SHP77 treated with DMSO at 0.1 percent for 48 hours (cell line): ENCODE results near the gene SLC35G3.
"Not testable (repeated sequence)": the region's sequence is repeated elsewhere in the genome, so short reads cannot be mapped to it uniquely, and the experiment has no call there.

Source experiments
- DNase-seq: peaks from one replicate; lab custom pipeline; 2025; lab: John Stamatoyannopoulos, UW

The SLC35G3 gene

DNA sequence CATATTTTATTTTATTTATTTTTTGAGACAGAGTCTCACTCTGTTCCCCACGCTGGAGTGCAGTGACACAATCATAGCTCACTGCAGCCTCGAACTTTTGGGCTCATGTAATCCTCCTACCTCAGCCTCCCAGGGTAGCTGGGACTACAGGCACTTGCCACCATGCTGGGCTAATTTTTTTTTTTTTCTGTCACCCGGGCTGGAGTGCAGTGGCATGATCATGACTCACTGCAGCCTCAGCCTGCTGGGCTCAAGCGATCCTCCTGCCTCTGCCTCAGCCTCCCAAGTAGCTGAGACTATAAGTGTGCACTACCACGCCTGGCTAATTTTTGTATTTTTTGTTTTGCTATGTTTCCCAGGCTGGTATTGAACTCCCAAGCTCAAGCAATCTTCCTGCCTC lies 29.5 kb downstream of the SLC35G3 start:
- no peak for DNase-seq

DNA sequence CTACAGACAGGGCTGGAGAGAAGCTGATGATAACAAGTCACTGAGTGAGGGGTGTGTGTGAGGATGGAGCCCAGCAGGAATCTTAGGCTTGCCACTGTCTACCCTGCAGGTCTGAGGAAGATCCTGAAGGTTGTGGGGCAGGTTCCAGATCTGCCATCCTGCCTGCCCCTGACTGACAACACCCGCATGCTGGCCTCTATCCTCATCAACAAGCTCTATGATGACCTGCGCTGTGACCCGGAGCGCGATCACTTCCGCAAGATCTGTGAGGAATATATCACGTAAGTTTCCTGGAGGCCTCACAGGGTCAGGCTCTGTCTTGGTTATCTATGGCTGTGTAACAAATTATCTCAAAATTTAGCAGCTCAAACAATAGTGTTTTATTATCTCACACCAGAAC lies 30.3 kb downstream of the SLC35G3 start:
- DNase-seq = no peak

DNA sequence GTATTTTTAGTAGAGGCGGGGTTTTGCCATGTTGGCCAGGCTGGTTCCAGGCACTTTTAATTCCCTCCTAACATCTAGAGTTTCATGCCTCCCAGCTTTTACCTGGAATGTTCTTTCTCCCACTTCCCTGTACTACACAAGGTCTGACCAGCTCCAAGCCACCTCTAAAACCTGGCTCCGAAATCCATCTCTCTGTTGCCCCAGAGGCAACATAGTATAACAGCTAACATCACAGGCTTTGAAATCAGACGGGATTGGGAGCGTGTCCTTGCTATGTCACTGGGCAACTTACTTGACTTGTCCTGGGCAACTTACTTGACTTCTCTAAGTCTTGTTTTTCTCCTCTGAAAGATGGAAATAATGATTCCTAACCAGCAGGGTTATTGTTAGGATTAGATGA lies 31.4 kb downstream of the SLC35G3 start:
- DNase-seq = no peak

DNA sequence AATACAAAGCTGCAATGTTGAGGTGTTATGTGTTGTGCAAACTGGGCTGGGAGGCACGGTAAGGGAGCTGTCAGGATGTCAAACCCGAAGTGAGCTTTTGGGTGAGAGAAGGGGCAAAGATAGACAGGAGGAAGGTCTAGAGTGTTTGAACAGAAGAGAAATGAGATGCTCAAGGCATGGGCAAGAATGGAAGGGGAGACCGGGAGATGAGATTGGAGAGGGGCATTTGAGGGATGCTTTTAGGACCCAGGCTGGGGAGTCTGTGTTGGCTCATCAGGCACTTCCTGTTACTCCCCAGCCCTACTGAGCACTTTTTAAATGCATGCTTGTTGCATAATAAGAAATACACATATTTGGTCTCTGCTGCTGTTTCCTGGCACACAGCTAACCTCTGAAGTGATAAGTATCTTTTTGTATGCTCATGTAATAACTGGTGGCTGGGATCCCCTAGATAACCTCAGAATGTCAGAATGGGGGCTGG lies 32.9 kb downstream of the SLC35G3 start:
- DNase-seq = no peak

DNA sequence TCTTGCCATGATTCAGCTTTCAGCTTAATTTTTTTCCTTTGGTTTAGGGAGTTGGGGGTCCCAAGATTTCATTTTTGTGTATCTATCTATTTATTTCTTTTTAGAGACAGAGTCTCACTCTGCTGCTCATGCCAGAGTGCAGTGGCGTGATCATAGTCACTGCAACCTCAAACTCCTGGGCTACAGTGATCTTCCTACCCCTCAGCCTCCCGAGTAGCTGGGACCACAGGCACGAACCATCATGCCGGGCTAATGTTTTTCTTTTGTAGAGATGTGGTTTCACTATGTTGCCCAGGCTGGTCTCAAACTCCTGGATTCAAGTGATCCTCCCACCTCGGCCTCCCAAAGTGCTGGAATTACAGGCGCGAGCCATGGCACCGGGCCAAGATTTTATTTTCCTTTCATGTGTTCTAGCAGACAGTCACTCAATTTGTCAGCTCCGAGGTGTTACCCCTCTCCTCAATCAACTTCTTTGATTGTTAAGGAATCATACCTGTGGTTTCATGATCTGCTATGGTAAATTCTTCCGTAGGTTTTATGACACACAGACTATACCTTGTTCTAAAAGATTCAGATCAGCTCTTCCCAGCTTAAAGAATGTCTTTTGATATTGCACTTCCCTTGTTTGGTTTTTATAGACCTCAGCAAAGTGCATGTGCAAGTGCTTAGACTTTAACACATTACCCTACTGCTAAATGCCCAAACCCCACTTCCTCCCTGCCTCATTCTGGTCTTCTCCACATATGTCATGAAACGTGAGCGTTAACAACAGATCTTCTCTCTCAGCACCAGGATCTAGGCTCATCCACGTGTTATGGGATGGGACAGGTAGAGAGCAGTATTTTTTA lies 33.6 kb downstream of the SLC35G3 start:
- DNase-seq = no peak

DNA sequence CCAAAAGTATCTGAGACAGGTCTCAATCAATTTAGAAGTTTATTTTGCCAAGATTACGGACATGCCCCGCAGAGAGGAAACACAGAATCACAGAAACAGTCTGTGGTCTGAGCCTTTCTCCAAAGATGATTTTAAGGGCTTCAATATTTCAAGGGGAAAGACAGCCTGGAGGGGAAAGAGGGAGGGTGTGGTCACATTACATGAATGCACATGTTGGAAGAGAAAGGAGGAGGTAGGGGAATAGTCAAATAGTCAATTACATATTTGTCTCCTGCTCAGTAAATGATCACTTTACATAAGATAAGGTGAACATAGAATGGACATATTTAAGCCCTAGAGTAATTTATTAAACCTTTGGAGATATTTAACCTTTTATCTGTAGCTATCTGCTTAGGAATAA lies 34.3 kb downstream of the SLC35G3 start:
- no peak for DNase-seq

DNA sequence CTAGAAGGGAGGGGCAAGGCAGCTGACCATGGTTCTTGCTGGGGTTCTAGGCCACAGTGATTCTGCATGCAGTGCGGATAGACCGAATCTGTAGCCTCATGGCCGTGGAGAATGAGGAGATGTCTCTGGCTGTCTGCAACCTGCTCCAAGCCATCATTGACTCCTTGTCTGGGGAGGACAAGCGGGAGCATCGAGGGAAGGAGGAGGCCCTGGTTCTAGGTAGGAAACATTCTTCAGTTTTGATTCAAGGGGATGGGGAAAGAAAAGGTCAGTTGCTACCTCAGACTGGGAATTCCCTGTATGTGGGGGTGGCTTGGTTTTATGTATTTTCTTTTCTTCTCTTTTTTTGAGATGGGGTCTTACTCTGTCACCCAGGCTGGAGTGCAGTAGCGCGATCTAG lies 38.9 kb downstream of the SLC35G3 start:
- no peak for DNase-seq

DNA sequence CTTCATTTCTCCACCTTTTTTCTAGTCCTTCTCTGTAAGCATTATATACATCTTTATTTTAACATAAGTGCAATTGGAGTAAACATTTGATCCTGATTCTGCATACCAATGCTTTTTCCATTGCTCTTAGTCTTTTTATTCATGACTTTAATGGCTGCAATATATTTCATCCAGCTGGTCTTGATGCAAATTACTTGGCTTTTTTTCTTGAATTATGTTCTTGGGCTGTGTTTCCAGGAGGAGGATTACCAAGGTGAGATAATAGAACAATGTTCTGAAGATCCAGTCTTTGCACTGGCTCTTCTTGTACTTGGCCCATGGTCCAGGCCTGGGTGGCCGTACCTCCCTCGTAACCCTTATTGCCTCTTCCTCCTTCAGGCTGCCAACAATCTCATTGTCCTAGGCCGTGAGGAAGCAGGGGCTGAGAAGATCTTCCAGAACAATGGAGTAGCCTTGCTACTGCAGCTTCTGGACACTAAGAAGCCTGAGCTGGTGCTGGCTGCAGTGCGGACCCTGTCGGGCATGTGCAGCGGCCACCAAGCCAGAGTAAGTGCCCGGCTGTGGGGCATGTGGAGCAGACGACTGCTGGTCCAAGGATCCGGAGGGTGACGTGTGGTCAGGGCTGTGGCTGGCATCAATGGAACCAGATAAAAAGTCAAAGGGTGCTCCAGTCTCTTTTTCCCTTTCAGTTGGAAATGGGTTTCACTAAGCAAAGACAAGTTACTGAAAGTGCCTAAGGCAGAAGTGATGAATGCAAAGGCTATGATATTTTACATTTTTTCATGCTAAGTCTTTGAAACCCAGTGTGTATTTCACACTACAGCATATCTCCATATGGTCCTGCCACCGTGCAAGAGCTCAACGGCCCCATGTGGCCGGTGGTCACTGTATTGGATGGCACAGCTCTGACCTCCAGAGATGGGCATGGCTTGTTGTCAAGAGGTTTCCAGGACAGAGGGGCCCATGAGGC lies 39.7 kb downstream of the SLC35G3 start:
- DNase-seq = no peak

DNA sequence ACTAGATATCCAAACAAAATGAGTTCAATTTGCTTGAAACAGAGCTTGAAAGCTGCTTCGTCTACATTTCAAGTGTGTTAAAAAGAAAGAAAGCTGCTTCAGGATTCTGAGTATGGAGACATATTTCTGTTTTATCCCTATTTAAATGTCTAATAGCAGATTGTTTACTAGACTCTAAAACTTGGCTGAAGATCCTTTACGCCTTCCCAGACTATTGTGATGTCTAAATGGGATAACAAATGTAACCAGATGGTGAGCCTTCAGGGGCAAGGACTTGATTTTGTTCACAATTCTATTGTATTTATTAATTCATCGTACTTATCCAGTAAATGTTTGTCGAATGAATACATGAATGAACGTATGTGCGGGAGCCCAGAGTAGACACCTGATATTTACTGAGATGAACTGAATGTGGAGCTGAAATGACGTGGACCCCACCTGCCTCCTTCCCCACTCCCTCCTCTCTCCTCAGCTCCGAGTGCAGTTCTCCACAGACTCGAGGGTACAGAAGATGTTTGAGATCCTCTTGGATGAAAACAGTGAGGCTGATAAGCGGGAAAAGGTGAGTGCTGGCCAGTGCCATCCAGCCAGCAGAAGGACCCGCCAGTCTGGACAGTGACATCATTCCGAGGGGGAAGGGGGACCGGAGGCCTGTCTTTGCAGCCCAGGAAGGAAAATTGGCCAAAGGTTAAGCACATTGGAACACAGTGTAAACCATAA lies 41.6 kb downstream of the SLC35G3 start:
- no peak for DNase-seq

DNA sequence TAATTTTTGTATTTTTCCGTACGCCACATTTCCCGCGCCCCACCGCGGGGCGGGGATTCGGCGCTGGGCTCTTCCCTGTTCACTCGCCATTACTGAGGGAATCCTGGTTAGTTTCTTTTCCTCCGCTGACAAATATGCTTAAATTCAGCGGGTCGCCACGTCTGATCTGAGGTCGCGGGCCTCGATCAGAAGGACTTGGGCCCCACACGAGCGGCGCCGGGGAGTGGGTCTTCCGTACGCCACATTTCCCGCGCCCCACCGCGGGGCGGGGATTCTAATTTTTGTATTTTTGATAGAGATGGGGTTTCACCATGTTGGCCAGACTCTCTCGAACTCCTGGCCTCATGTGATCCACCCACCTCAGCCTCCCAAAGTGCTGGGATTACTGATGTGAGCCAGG lies 43.1 kb downstream of the SLC35G3 start:
- not testable (repeated sequence) for DNase-seq

DNA sequence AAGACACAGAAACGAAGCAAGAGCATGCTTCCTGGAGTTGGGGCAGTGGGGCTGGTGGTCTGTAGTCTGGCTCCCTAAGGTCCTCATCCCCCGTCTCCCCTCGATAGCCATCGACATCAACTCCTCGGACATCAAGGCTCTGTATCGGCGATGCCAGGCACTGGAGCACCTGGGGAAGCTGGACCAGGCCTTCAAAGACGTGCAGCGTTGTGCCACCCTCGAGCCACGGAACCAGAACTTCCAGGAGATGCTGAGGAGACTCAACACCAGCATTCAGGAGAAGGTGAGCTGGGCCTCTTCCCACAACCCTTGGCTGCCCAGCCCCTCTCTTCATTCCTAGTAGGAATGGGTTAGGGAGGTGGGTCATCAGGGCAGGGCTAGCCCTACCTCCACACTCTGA lies 44.3 kb downstream of the SLC35G3 start:
- DNase-seq = no peak

DNA sequence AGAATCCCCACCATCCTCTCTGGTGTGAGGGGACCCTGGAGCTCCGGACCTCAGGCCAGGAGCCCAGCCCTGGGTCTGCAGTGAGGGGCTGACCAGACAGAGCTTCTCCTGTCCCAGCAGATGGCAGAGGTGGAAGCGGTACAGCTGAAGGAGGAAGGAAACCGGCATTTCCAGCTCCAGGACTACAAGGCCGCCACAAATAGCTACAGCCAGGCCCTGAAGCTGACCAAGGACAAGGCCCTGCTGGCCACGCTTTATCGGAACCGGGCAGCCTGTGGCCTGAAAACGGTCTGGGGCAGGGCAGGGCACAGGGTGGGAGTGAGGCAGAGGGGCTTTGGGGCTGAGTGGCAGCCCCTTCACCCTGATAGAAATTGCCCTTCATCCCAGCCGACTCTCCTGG lies 46.0 kb downstream of the SLC35G3 start:
- DNase-seq = no peak

DNA sequence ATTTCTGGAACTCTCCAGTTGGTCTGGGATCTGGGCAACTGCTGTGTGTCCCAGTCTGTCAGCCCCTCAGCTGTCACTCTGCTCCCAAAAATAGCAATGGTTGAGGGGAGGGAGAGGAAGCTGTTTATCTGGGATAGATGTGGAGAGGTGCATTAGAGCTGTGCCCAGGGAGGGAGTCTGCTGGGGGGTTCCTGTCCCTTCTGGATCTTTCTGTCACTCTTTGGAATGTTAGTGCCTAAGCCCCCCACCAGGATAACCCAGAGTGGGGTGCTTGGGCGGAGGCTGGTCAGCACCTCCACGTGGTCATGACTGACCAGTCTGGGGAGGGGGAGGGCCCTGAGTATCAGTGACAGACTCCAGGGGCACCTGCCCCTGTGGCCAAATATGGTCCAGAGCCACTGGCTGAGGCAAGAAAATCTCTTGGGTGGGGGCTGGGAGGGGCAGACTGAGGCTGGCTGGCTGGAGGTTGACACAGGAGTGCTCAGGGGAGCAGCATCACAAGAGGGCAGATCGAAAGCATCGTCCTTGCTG lies 46.8 kb downstream of the SLC35G3 start, which contains the start of gene UNC45B:
Gene UNC45B (plus strand): TSS at position 443 of the 531 bp plus-strand sequence. CDS start 447 bp downstream, outside the sequence.
- no peak for DNase-seq

DNA sequence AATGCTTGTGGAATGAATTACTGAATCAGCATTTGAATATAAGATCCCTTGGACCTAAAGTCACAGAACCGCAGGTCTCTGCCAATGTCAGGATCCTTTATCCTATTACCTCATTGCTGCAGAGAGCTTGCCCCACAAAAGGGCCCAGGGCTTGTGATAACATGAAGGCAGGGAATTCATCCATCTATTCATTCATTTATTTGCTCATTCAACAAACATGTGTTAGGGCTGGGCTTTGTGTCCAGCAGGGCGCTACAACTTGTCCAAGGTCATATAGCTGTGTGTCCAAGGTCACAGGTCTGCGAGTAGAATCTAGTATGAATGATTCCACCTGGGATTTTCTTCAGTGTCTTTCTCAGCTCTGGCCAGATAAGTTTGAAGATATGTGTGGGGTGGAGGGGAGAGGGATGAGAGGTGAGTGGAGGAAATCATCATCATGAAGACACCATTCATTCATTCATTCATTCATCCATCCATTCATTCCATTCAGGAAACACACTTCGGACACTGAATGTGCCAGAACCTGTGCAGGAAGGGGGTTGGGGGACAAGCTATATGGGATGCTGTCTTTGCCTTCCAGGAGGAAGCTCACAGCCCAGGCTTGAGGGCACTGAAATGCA lies 47.9 kb downstream of the SLC35G3 start:
- no peak for DNase-seq

DNA sequence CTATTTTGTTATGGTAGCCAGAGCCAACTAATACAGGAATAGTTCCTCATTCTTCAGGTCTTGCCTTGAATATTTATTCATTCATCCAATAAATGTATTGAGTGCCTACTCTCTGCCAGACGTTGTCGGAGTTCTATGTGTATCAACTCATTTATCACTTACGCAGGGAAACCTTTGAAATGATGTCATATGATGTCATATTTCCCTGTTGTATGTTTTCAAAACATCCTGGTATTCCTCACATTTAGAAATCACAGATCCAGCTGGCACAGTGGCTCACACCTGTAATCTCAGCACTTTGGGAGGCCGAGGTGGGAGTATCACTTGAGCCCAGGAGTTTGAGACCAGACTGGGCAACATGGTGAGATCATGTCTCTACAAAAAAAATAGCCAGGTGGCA lies 49.4 kb downstream of the SLC35G3 start:
- DNase-seq = no peak
